ENCODE measurements around the gene TIMM10B.

Gene TIMM10B

DNA sequence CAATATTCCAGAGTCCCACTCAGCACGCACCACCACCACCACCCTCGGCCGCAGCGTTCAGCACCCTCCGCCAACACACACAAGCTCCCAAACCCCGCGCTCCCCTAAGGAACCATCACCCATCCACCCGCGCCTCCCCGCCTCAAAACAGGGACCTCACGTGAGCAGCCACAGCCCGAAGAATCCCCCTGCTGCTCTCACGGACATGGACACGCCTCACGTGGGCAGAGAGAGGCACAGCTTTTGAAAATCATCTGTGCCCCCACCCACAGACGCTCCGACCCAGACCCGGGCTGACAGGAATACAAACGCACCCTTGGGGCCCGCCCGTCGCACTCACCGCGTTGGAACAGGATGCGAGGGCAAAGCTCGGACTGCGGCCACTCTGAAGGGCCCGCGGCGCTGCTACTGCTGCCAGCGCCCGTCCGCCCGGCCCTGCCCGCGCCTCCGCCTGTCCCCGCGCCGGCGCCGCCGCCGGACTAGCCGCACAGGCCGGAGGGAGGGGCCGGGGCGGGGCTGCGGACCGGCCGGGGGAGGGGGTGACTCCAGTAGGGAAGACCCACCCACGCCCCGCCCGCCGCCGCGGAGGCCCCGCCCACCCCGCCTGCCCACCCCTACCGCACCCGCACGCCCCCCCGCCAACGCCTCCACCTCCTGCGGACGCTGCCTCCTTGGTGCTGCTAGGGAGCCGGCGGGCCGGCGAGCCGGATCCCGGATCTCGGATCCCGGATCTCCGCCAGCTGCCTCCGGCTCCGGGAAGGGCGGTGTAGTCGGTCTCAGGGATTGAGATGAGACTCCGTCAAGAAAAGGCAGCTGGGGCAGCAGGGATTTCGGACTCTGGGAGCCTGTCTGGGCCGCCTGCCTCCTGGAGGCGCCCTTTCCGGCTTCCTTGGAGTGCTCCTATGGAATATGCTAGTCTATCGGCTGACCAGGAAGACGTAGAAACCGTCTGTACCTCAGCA is 7.6 kb upstream of the TIMM10B start, which contains the start of gene TRIM3:
TSS of gene TRIM3 (minus strand) at position 491 of the 962 bp plus-strand sequence. CDS start 8,246 bp downstream, outside the sequence.
- DNase-seq, result peak; percentile 90

DNA sequence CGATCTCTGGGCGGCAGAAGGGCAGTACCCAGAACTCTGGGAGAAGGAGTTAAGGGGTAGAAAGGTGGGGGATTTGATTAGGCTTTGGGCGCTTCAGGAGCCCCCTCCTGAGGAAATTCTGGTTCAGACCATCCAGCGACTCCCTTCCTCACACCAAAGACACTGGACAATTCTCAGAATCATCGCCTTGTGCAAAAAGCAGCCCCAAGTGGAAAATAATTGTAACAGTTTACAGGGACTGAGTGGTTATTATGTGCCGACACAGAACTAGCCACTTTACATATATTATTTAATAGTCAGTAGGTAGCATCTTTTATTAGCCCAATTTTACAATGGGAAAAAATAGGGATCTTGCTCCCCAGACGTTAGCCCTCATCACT is 6.9 kb upstream of the TIMM10B start:
- DNase-seq, result no peak

DNA sequence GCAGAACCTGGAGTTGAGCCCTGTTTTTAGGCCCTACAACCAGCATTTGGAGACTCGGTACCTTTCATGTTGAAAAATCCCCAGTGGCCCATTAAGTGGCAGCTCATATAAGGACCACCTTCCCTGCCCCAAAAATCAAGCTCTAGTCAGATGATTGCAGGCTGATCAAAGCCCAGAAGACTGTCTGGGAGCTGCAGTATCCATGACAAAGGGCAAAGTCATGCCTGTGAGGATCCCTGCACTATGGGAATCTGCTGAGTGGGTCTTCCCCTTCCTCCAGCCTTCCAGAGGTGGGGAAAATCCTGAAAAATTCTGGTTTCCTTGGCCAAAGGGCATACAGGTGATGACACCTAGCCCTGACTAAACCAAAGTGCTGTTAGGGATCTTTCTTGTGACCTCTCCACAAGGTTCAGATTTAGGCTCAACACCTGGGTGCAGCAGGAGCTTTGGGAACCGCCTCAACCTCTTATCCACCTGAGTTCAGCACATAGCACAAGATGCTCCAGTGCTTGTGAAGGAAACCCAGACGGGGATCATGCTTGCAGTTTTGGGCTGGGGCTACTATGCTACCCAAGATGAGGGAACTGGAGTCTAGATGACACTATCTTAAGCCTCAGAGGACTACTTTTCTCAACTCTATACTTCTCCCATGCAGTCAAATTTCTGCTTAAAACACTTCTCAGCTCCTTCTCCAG is 6.3 kb upstream of the TIMM10B start:
- DNase-seq, result no peak

DNA sequence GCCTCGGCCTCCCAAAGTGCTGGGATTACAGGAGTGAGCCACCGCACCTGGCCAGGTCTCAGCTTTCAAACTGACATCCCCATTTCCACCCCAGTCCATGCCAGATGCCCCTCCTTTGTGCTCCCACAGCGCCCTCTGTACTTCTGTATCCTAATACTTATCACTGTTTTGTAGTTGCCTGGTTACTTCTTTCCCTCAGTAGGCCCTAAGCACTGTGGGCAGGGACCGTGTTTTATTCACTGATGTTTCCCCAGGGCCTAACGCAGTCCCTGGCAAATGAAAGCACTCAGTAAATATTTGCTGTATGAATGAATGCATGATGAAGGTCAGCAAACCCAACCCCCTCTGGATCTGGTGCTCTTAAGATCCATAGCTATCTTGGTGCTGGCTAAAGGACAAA is 5.4 kb upstream of the TIMM10B start:
- DNase-seq, result peak; percentile 49

DNA sequence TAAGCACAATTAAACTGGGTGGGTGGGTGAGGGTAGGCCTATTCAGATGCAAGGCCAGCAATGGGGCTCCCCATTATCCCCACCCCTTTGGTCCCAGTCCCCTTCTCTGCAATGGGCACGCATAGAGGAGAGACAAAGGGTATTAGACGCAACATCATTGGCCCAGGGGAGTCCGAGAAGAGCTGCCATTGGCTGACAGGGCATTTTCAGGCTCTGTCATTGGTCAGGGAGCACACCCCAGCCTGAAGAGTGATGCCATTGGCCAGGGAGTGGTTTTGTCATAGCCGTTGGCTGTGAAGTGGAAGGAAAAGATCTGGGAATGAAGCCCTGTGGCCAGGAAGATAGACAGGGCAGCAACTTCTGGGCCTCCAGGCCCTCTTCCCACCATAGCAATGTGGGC is 4.7 kb upstream of the TIMM10B start:
- no peak for DNase-seq

DNA sequence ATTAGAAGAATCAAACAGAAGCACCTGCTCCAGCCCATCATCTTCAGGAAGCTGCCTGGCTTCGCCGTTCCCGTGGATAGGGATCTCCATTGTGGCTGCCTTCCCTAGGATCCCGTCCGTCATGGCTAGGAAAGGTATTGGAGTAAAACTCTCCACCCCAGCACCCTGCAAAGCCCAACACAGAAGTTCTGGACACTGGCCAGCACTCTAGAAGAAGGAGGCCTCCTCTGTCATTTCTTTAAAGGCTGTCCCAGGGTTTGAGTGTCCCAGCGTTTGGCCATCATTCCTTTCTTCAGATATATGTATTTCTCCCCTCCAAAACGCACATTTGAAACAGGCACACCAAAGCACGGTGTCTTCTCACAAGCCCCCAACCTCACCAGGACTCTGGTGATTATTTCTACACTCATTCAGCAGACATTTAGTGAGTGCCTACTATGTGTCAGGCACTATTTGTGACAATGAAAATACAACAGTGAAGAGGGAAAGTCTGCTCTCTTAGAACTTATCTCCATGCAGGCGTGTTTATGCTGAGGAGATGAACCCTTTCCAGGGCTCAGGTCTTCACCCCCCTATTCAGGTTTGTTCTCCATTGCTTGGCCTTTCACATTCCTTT is 894 bp upstream of the TIMM10B start:
- no peak for DNase-seq

DNA sequence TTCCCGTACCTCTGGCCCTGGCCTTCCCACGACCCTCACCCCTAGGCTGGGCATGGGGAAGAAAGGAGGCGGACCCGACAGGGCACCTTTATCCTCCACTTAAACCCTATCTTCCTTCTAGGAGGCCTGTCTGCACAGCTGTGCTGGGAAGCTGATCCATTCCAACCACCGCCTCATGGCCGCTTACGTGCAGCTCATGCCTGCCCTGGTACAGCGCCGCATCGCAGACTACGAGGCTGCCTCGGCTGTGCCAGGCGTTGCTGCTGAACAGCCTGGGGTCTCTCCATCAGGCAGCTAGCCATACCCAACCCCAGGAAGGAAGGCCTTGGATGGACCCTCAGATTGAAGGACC is 599 bp downstream of the TIMM10B start:
- DNase-seq, result no peak

DNA sequence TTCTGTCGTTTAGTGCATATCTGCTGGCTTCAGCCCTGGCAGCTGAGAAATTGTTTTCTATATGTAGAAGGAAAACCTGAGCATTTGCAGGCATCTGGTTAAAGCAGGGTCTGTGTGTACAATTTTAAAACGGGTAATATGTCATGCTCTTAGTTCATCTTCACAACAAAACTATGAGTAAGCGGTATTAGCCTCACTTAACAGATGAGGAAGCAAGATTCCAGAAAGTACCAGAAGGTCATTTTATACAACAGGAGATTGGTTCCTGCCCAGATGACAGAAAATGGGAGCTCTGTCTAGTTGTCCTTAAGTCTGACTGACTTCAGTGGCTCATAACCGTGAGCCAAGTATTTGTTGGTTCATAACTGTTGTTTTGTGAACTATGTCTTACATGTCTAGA is 1.1 kb downstream of the TIMM10B start:
- DNase-seq, result no peak

DNA sequence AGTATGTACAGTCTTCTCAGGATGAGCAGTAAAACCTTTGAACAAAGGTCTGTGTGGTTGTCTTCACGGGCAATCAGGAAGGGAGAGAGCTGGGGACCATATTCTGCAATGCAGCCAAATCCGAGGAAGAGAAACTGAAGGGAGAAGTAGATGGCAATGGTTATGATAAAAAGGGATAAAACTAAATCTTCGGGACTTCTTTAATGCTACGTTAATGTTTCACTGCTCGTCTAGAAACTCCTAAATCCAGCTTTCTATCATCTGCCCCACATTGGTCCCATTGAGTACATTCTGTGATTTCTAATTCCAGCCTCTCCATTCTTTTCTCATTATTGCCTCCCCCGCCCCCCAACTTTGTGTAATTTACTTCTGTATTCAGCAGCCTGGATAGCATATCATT is 1.7 kb downstream of the TIMM10B start:
- no peak for DNase-seq

DNA sequence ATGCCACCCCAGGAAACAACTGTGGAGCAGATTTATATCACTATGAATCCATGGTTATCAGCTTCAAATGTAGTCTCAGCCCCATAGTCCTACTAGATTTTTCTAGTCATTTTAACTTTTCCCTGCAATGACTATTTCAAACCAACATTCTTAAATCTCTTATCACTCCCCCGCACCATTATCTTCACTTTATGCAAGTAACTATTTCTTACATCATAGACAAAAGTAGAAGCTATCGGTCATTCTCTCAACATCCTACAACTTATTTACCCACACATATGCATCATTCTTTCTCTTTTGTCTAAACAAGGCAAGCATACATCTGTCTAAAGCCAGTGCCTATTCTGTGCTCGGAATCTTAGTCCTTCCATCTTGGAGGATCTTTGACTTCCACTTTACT is 4.4 kb downstream of the TIMM10B start:
- DNase-seq, result no peak

DNA sequence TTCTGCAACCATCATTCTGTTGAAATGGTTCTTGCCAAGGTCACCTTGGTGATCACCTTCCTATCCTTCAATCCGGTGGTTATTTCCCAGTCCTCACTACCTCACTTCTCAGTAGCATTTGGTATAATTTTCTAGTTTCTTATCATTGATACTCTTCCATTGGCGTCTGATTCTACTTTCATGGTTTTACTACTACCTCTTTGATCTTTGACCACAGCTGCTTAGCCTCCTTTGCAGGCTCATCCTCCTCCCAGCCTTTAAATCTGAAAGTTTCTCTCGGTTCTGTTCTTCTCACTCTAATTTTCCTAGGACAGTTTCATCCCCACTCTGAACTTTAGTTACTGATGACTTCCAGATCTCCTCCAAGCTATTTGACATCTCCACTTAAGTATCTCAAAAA is 5.0 kb downstream of the TIMM10B start:
- DNase-seq, result no peak

DNA sequence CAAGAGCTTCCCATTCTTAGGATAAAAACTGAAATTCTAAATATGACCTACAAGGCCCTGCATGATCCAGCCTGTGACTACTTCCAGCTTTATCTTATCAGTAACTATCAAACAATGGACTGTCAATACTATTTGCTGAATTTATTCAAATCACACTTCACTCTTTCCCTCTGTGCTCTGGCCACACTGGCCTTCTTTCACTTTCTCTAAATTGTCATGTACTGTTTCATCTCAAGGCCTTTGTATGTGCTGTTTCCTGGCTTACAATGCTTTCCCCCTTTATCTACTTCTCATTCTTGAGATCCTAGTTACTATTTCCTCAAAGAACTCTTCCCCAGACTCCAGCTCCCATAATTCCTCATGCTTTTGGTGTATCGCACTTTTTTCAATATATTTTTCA is 5.6 kb downstream of the TIMM10B start:
- no peak for DNase-seq

DNA sequence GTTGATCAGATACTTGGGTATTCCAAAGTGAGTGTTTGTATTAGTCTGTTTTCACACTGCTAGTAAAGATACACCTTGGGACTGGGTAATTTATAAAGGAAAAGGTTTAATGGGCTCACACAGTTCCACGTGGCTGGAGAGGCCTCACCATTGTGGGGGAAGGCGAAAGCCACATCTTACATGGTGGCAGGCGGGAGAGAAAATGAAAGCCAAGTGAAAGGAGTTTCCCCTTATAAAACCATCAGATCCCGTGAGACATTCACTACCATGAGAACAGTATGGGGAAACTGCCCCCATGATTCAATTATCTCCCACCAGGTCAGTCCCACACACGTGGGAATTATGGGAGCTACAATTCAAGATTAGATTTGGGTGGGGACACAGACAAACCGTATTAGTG is 7.0 kb downstream of the TIMM10B start:
- no peak for DNase-seq

DNA sequence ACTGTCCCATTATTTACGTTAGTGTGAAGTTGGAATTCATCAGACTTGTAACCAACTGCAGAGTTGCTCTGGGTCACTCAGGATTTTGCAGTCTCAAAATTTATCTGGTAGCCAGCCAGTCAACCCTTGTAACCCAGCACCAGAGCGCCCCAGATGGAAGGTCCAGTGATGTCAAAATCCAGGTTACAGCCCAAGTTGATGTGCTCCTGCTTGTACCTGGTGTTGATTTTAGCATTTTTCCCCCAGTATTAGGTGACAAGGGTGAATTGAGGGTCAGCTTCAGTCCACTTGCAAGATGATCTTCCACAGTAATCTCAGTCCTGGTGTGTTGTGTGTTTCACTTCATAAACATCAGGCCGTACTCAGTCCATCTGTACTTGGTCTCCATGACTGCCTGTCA is 7.5 kb downstream of the TIMM10B start:
- DNase-seq, result no peak

DNA sequence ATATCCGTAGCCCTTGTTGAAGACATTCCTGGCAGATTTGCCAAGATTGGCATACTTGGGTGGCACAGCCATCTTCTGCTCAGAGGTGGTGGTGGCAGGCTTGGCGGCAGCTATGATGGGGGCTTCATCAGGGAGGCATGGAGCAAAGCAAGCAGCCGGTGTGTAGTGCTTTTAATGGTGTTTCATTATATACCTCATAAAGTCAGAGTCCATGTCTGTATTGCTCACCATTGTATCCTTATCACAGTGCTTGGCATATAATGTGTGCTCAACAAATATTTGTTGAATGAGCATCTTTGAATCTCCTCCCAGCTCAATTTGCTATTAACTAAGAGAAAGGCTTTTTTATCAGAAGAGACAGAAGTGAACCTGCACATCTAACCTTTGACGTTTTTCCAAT is 8.0 kb downstream of the TIMM10B start:
- no peak for DNase-seq

DNA sequence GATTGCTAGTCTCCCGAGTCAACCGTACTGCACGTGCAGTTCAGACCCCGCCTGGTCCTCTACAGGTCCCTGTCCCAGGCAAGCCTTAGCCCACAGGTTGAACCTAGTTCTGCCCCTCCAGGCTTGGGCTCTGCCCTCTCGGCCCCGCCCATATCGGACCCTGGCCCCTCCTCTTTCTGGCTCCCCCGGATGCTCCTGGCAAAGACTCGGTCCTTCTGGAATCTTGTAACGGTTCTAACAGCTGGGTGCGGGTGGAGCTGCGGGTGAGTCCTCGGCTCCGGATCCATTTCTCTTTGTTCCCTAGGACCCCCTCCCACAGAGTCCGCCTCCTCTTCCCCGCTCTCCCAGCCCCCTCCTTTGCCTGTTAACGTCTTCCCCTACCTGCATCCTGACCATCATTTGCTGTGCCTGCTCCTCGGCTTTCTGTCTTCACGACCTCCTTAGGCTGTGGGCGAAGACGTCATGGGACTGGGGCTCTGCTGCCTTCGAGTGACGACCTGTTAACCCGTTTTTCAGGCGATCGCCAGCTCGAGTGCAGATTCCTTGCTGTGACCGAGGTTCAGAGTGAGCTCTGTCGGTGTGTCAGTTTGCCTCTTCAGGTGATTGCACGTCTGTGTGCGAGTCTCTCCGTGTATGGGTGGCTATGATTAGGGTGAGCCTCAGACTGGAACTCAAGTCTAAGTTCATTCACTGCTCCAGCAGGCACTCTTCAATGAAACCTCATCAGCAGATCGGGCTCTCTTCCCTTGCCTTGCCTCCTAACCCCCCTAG is 16.0 kb downstream of the TIMM10B start, which contains the start of gene DNHD1:
TSS of gene DNHD1 (plus strand) at position 212 of the 771 bp plus-strand sequence. CDS start 936 bp downstream, outside the sequence.
- no peak for DNase-seq

DNA sequence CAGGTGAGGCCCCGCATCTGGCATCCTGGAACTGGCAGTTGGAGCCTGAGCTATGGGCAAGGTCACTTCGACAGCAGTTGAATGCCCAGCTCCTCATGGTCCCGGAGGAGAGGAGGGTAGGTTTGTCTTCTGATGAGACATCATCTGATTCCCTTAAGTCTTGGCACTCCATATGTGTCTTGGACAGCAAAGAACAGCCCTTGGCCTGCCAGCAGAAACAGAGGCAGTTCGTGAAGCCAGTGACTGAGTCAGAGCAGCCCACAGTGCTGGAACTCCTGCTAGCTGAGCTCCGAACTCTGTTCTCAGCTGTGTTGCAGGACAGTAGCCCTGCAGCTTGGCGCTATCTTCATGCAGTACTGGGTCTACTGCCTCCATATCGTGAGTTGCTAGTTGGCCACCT is 16.8 kb downstream of the TIMM10B start:
- no peak for DNase-seq

DNA sequence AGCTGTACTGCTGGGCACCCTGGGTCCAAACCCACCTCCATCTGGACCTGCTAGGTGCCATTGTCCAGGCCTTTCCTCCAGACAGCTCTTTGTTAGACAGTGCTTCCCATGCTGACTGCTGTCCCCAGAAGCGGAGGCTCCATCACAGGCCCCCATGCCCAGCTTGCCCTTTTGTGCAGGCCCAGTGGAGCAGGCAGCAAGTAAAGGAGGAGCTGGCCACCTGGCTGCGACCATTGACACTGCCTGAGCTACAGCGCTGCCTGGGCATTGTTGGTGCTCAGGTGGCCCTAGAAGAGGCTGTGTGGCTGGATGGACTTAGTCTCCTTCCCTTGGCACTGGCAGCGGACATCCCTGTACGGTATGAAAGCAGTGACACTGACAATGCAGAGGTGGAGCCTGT is 17.2 kb downstream of the TIMM10B start:
- no peak for DNase-seq

DNA sequence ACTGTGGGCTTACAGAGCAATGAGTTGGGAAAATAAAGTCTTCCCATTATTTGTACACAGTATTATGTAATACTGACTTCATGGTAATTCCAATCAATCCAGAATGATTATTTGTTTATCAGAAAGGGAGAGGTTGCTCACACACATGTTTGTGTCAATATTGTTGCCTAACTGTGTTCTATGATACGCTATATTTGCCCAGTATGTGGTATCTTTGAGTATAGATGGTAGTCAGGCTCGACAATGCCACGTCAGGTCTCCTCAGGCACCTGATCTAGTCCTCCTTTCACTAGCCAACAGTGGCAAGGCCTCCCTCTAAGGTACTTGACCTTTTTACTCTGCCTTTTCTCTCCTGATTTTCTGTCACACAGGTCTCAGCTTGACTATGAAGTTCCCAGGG is 21.1 kb downstream of the TIMM10B start:
- DNase-seq, result no peak

DNA sequence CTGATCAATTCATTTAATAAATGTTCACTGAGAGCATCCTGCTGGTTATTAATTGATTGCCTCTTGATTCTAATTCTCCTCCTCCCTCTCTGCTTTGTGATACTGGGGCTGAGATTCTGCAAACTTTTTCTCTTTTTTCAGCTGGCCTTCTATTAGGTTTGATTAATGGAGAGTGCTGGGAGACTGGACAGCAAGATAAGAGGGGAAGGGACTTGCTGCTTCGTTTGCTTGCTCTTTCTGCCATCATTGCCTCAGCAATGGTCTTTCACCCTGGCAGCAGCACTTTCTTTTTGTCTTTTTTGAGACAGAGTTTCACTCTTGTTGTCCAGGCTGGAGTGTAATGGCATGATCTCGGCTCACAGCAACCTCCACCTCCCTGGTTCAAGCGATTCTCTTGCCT is 22.9 kb downstream of the TIMM10B start:
- no peak for DNase-seq

DNA sequence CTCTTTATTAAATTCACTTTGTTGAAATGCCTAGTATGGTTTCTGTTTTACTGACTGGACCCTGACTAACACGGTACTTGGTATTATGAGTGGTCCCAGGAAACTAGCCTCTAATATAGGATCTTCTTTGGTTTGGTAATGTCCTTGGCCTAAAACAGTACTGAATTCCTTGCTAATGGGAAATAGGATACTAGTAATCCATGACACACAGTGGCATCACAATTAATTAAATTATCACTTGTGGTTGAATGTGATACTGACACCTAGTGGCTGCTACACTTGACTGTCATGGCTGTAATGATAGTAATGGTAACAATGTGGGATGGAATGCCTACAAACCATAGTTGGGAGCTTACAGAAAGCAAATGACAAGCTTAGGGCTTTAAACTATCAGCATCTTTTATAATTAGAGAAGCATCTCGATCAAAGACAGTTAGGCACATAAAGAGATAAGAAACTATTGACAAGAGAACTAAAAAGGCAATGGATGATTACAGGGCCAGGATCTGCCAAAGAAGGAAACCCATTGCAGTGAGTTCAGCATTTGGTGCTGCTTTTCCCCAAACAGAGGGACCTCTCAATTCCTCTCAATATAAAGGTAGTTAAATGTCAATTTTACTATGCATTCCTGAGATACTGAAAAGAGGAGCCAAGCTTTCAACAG is 24.4 kb downstream of the TIMM10B start:
- DNase-seq, result peak; percentile 15

DNA sequence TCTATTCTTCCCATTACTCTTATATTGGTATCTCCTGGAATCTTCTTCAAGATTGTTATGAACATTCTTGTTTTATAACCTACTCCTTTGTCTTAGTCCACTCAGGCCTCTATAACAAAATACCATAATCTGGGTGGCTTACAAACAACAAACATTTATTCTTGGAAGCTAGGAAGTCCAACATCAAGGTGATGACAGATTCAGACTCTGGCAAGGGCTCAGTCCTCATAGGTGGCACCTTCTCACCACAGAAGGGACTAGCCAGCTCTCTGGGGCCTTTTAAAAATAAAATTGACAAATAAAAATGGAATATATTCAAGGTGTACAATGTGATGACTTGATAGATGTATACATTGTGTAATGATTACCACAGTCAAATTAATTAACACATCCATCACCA is 35.6 kb downstream of the TIMM10B start:
- DNase-seq, result no peak

Measured in NCI-H345 (cell line).